HG02852 (cell line): ENCODE measurements around the gene CLDN6.
A peak's percentile ranks its signal among the peaks of the same experiment; 100 is the strongest.

Experiments used
- ATAC-seq: cut with Tn5 transposase; IDR thresholded peaks from one replicate; pipeline ENCODE4 v1.9.1; 2021; ENCODE audit warnings: mild to moderate bottlenecking, moderate library complexity; ENCODE audit not compliant: unreplicated experiment

The CLDN6 gene

GRCh38 chr16:2992383-2993081 lies 25.5 kb downstream of the CLDN6 start:
- no peak for ATAC-seq

GRCh38 chr16:2991566-2992261 lies 26.3 kb downstream of the CLDN6 start:
- ATAC-seq, result no peak

- no peak for ATAC-seq
Measured at GRCh38 chr16:2990891-2991290, 27.1 kb downstream of the CLDN6 start.

- ATAC-seq, result no peak
Measured at GRCh38 chr16:2988590-2989099, 29.3 kb downstream of the CLDN6 start.

GRCh38 chr16:2987833-2988232 lies 30.1 kb downstream of the CLDN6 start:
- no peak for ATAC-seq

GRCh38 chr16:2987286-2987685 lies 30.7 kb downstream of the CLDN6 start:
- ATAC-seq, result no peak

- no peak for ATAC-seq
Measured at GRCh38 chr16:2986623-2987188, 31.3 kb downstream of the CLDN6 start.

- ATAC-seq, result no peak
Measured at GRCh38 chr16:2985893-2986355, 32.1 kb downstream of the CLDN6 start.

- ATAC-seq, result no peak
Measured at GRCh38 chr16:2985462-2985861, 32.5 kb downstream of the CLDN6 start.

GRCh38 chr16:2983706-2984136 lies 34.3 kb downstream of the CLDN6 start:
- ATAC-seq, result no peak

- no peak for ATAC-seq
Measured at GRCh38 chr16:2982402-2982801, 35.6 kb downstream of the CLDN6 start.

- no peak for ATAC-seq
Measured at GRCh38 chr16:2981899-2982250, 36.1 kb downstream of the CLDN6 start.

- ATAC-seq, result no peak
Measured at GRCh38 chr16:2981177-2981898, 36.6 kb downstream of the CLDN6 start.

- peak; percentile 66 for ATAC-seq
Measured at GRCh38 chr16:2980227-2981176, 37.5 kb downstream of the CLDN6 start, which contains the start of gene PKMYT1. PKMYT1 (minus strand) TSS chr16:2980446; CDS start chr16:2979657, 789 bp downstream.

GRCh38 chr16:2979669-2980226 lies 38.2 kb downstream of the CLDN6 start:
- no peak for ATAC-seq

- no peak for ATAC-seq
Measured at GRCh38 chr16:2977440-2977839, 40.5 kb downstream of the CLDN6 start.

- no peak for ATAC-seq
Measured at GRCh38 chr16:2976673-2977072, 41.3 kb downstream of the CLDN6 start.

GRCh38 chr16:2976201-2976600 lies 41.8 kb downstream of the CLDN6 start:
- no peak for ATAC-seq

- no peak for ATAC-seq
Measured at GRCh38 chr16:2975161-2975795, 42.7 kb downstream of the CLDN6 start.
